GM18861 (cell line): ENCODE data around the gene YWHAE.
"Not testable (repeated sequence)": the region's sequence is repeated elsewhere in the genome, so short reads cannot be mapped to it uniquely, and the experiment has no call there.

ENCODE experiments used
- ATAC-seq: cut with Tn5 transposase; IDR thresholded peaks from one replicate; pipeline ENCODE4 v1.9.1; 2021; ENCODE audit not compliant: unreplicated experiment

Gene YWHAE

GRCh38 chr17:1399679-1400512 is at the start of gene YWHAE:
Gene YWHAE, minus strand, starts transcription at chr17:1400222. Its CDS starts 112 bp downstream, at chr17:1400110.
- peak; percentile 77 for ATAC-seq

GRCh38 chr17:1449412-1449967 is 49.5 kb upstream of the YWHAE start:
- ATAC-seq = no peak

- no peak for ATAC-seq
Measured at GRCh38 chr17:1447052-1447451, 47.0 kb upstream of the YWHAE start.

GRCh38 chr17:1446201-1446600 is 46.2 kb upstream of the YWHAE start:
- no peak for ATAC-seq

GRCh38 chr17:1445695-1446094 is 45.7 kb upstream of the YWHAE start:
- not testable (repeated sequence) for ATAC-seq

- not testable (repeated sequence) for ATAC-seq
Measured at GRCh38 chr17:1442721-1443120, 42.7 kb upstream of the YWHAE start.

GRCh38 chr17:1442187-1442586 is 42.2 kb upstream of the YWHAE start:
- ATAC-seq = no peak

GRCh38 chr17:1440921-1441320 is 40.9 kb upstream of the YWHAE start:
- ATAC-seq = no peak

- no peak for ATAC-seq
Measured at GRCh38 chr17:1438593-1439083, 38.6 kb upstream of the YWHAE start.

- ATAC-seq = no peak
Measured at GRCh38 chr17:1435326-1435725, 35.3 kb upstream of the YWHAE start.

GRCh38 chr17:1434150-1434549 is 34.1 kb upstream of the YWHAE start:
- ATAC-seq = no peak

GRCh38 chr17:1431631-1432104 is 31.6 kb upstream of the YWHAE start:
- no peak for ATAC-seq

GRCh38 chr17:1423456-1424135 is 23.6 kb upstream of the YWHAE start:
- ATAC-seq = no peak

- ATAC-seq = no peak
Measured at GRCh38 chr17:1422885-1423284, 22.9 kb upstream of the YWHAE start.

GRCh38 chr17:1421470-1421869 is 21.4 kb upstream of the YWHAE start:
- no peak for ATAC-seq

- ATAC-seq = no peak
Measured at GRCh38 chr17:1420981-1421380, 21.0 kb upstream of the YWHAE start.

- ATAC-seq = no peak
Measured at GRCh38 chr17:1420163-1420562, 20.1 kb upstream of the YWHAE start.

- ATAC-seq = not testable (repeated sequence)
Measured at GRCh38 chr17:1418476-1418875, 18.5 kb upstream of the YWHAE start.

GRCh38 chr17:1416414-1416813 is 16.4 kb upstream of the YWHAE start:
- ATAC-seq = no peak

GRCh38 chr17:1414634-1415033 is 14.6 kb upstream of the YWHAE start:
- ATAC-seq = no peak

GRCh38 chr17:1414001-1414574 is 14.1 kb upstream of the YWHAE start:
- ATAC-seq = no peak
